ENCODE measurements around the gene ACYP1.

DNA sequence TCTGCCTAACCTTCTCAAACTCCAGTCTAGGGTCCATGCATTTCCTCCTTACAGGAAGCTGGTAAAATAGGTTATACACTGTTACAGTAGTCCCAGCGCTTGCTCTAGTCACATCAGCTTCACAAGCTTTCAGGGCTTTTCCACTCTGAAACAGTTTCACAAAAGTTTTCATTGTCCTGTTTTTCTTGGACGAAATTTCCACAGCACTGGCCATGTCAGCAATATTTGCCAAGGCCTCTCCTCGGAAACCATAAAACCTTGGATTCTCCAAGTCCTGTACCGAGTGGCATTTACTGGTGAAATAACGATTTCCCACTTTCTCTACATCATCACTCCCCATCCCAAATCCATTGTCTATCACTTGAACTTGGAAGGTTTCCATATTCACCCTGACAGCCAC, 14.7 kb downstream of the ACYP1 start:
- TF ChIP-seq, protein P1, sequence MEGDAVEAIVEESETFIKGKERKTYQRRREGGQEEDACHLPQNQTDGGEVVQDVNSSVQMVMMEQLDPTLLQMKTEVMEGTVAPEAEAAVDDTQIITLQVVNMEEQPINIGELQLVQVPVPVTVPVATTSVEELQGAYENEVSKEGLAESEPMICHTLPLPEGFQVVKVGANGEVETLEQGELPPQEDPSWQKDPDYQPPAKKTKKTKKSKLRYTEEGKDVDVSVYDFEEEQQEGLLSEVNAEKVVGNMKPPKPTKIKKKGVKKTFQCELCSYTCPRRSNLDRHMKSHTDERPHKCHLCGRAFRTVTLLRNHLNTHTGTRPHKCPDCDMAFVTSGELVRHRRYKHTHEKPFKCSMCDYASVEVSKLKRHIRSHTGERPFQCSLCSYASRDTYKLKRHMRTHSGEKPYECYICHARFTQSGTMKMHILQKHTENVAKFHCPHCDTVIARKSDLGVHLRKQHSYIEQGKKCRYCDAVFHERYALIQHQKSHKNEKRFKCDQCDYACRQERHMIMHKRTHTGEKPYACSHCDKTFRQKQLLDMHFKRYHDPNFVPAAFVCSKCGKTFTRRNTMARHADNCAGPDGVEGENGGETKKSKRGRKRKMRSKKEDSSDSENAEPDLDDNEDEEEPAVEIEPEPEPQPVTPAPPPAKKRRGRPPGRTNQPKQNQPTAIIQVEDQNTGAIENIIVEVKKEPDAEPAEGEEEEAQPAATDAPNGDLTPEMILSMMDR (IDR thresholded peaks at IDR 0.05): no peak
- TF ChIP-seq EP300 (IDR thresholded peaks at IDR 0.05): no peak
